NB4 (cell line): ENCODE results near the gene IRS1.

Experiments used
- DNase-seq: peaks from one replicate; pipeline ENCODE4 v3.0.0; 2010; ENCODE audit warnings: low read depth
- H3K4me3 ChIP-seq: one replicate; pipeline ENCODE4 v1.5.1; 2011; ENCODE audit warnings: mild to moderate bottlenecking, low read depth, low read length, moderate library complexity
- CTCF ChIP-seq: IDR thresholded peaks from one replicate; pipeline ENCODE4 v1.5.1; 2012; ENCODE audit warnings: low read depth, low read length
- MAX ChIP-seq: IDR thresholded peaks from 2 replicates; pipeline ENCODE4 v1.6.1; 2011; ENCODE audit warnings: low read depth, low read length
- MYC ChIP-seq: IDR thresholded peaks from 2 replicates; pipeline ENCODE4 v1.6.1; 2011; ENCODE audit warnings: low read depth, low read length
- POLR2A ChIP-seq: IDR thresholded peaks from 2 replicates; pipeline ENCODE4 v1.6.1; 2011; ENCODE audit warnings: mild to moderate bottlenecking; ENCODE audit not compliant: insufficient read length; ENCODE audit errors: extremely low read depth

Gene IRS1

GRCh38 chr2:226760412-226761194 lies 39.0 kb downstream of the IRS1 start:
- no peak for TF ChIP-seq MAX
- TF ChIP-seq POLR2A = no peak
- TF ChIP-seq MYC = no peak
- TF ChIP-seq CTCF = no peak
- no peak overlapping the region for H3K4me3 ChIP-seq
- DNase-seq = peak; percentile 20

- DNase-seq = no peak
- TF ChIP-seq POLR2A = no peak
- TF ChIP-seq CTCF = no peak
- TF ChIP-seq MAX = no peak
- TF ChIP-seq MYC = no peak
- H3K4me3 ChIP-seq = no peak overlapping the region
Observed at GRCh38 chr2:226759768-226760167, 39.9 kb downstream of the IRS1 start.

GRCh38 chr2:226758921-226759640 lies 40.5 kb downstream of the IRS1 start:
- no peak overlapping the region for H3K4me3 ChIP-seq
- TF ChIP-seq CTCF (no peak), MAX (no peak), POLR2A (no peak), MYC (no peak)
- DNase-seq = peak; percentile 12

- TF ChIP-seq MYC = no peak
- no peak for TF ChIP-seq POLR2A
- no peak for TF ChIP-seq MAX
- no peak for TF ChIP-seq CTCF
- no peak overlapping the region for H3K4me3 ChIP-seq
- DNase-seq = no peak
Observed at GRCh38 chr2:226756131-226756530, 43.5 kb downstream of the IRS1 start.

GRCh38 chr2:226755631-226756030 lies 44.0 kb downstream of the IRS1 start:
- no peak overlapping the region for H3K4me3 ChIP-seq
- no peak for DNase-seq
- TF ChIP-seq MAX (no peak), MYC (no peak), CTCF (no peak), POLR2A (no peak)
